H1 (cell line): ENCODE results near the gene TWIST1. TPM values are rescaled to one million over a fixed set of nuclear protein-coding genes. Genes with fewer than 3 reads are reported as not detected.
A peak's percentile ranks its signal among the peaks of the same experiment; 100 is the strongest.

Experiments
- CTCF ChIA-PET: fragments of 300-600 bp; sonication (Branson Sonifier 250); formaldehyde crosslinking; loops from one replicate; lab custom pipeline; 2021; ENCODE audit not compliant: partially characterized antibody; lab: Charles Lee
- POLR2A ChIA-PET: fragments of 300-600 bp; sonication (Branson Sonifier 250); formaldehyde crosslinking; loops from one replicate; lab custom pipeline; 2021; ENCODE audit warnings: inconsistent platforms; ENCODE audit not compliant: partially characterized antibody; lab: Charles Lee
- DNase-seq, 2 experiments: peaks; one replicate each; pipeline versions ENCODE4 v3.0.0 to v3.0.0-alpha.2; 2010 to 2022; ENCODE audit warnings: low spot score in 2 of 2, low read depth in 1 of 2, mixed read lengths in 1 of 2
- FAIRE-seq: peaks from 2 replicates; lab custom pipeline; 2011; peaks lifted over from hg19 to GRCh38; lab: Jason Lieb, UNC
- H2AFZ ChIP-seq: 2 replicates; pipeline ENCODE4 v1.8.1; 2012; ENCODE audit warnings: low read length, inconsistent platforms
- H2AK5ac ChIP-seq: 2 replicates; pipeline ENCODE4 v1.6.1; 2013; ENCODE audit warnings: low read depth, low read length
- H2BK120ac ChIP-seq: replicated peaks from 2 replicates; pipeline ENCODE3; 2013; ENCODE audit warnings: low read depth, low read length, inconsistent platforms
- H2BK12ac ChIP-seq: 2 replicates; pipeline ENCODE4 v1.6.1; 2013; ENCODE audit warnings: low read depth, low read length
- H2BK15ac ChIP-seq: 2 replicates; pipeline ENCODE4 v1.6.1; 2013; ENCODE audit warnings: low read length
- H2BK20ac ChIP-seq: 2 replicates; pipeline ENCODE4 v1.6.1; 2013; ENCODE audit warnings: low read length
- H2BK5ac ChIP-seq: 2 replicates; pipeline ENCODE4 v1.6.1; 2013; ENCODE audit warnings: low read depth, low read length
- H3K14ac ChIP-seq: 2 replicates; pipeline ENCODE4 v1.6.1; 2013; ENCODE audit warnings: inconsistent platforms; ENCODE audit not compliant: insufficient read length
- H3K18ac ChIP-seq: 2 replicates; pipeline ENCODE4 v1.6.1; 2013; ENCODE audit warnings: low read length; ENCODE audit errors: extremely low read depth
- H3K23ac ChIP-seq: 2 replicates; pipeline ENCODE4 v1.6.1; 2013; ENCODE audit warnings: inconsistent platforms; ENCODE audit not compliant: insufficient read length
- H3K23me2 ChIP-seq: 2 replicates; pipeline ENCODE4 v1.6.1; 2013; ENCODE audit warnings: low read depth, low read length
- H3K27ac ChIP-seq: 2 replicates; pipeline ENCODE4 v1.6.1; 2011; ENCODE audit warnings: low read depth, low read length, inconsistent platforms
- H3K27me3 ChIP-seq, 4 experiments: replicated peaks in 1 of 4; 1 replicate in 1 of 4; 2 replicates in 3 of 4; pipeline versions ENCODE4 v1.6.1 to v1.8.1; 2011 to 2013; ENCODE audit warnings: low read length in 3 of 4, mild to moderate bottlenecking in 3 of 4, inconsistent platforms in 2 of 4, mixed read lengths in 2 of 4, moderate library complexity in 1 of 4; ENCODE audit not compliant: control insufficient read depth in 3 of 4, insufficient read depth in 3 of 4; ENCODE audit errors: extremely low read depth in 1 of 4
- H3K36me3 ChIP-seq, 4 experiments: 2 replicates each; pipeline versions ENCODE4 v1.6.1 to v1.8.1; 2011 to 2013; ENCODE audit warnings: mild to moderate bottlenecking in 4 of 4, low read length in 3 of 4, moderate library complexity in 2 of 4, control low read depth in 1 of 4, inconsistent platforms in 1 of 4; ENCODE audit not compliant: insufficient read depth in 4 of 4, control insufficient read depth in 2 of 4
- H3K4ac ChIP-seq: replicated peaks from 2 replicates; pipeline ENCODE3; 2013; ENCODE audit warnings: low read length, low read depth, mixed read lengths, inconsistent platforms; ENCODE audit not compliant: insufficient read length
- H3K4me1 ChIP-seq, 4 experiments: replicated peaks in 1 of 4; 1 replicate in 1 of 4; 2 replicates in 3 of 4; pipeline versions ENCODE4 v1.6.1 to v1.8.1; 2011 to 2013; ENCODE audit warnings: low read length in 3 of 4, inconsistent platforms in 2 of 4, mixed read lengths in 1 of 4; ENCODE audit not compliant: insufficient read depth in 4 of 4, control insufficient read depth in 3 of 4
- H3K4me2 ChIP-seq, 2 experiments: 2 replicates each; pipeline versions ENCODE4 v1.6.1 to v1.8.1; 2011 to 2013; ENCODE audit warnings: low read depth in 2 of 2, low read length in 2 of 2, control low read depth in 1 of 2, inconsistent platforms in 1 of 2, mild to moderate bottlenecking in 1 of 2; ENCODE audit not compliant: insufficient read depth in 1 of 2
- H3K4me3 ChIP-seq, 4 experiments: fragments of 200-600, 300-600 bp in 1 of 4; sonication (generic), shearing (Covaris generic), sonication (Bioruptor Twin) in 1 of 4; 2 replicates each; pipeline versions ENCODE4 v1.5.1 to v1.8.1; 2011 to 2016; ENCODE audit warnings: low read length in 4 of 4, low read depth in 3 of 4, control low read depth in 2 of 4, inconsistent platforms in 2 of 4, mild to moderate bottlenecking in 2 of 4, mixed read lengths in 1 of 4, moderate library complexity in 1 of 4; ENCODE audit not compliant: insufficient read depth in 2 of 4; ENCODE audit errors: extremely low read depth in 1 of 4
- H3K56ac ChIP-seq: replicated peaks from 2 replicates; pipeline ENCODE3; 2013; ENCODE audit warnings: low read depth, mild to moderate bottlenecking, mixed read lengths, low read length, inconsistent platforms; ENCODE audit not compliant: insufficient read length
- H3K79me1 ChIP-seq: 2 replicates; pipeline ENCODE4 v1.6.1; 2013; ENCODE audit warnings: low read depth, low read length, control low read depth
- H3K79me2 ChIP-seq, 2 experiments: 2 replicates each; pipeline versions ENCODE4 v1.6.1 to v1.8.1; 2012 to 2013; ENCODE audit warnings: low read length in 2 of 2, mild to moderate bottlenecking in 2 of 2, inconsistent platforms in 1 of 2; ENCODE audit not compliant: insufficient read depth in 2 of 2, control insufficient read depth in 1 of 2
- H3K9ac ChIP-seq, 4 experiments: replicated peaks in 1 of 4; 1 replicate in 1 of 4; 2 replicates in 3 of 4; pipeline versions ENCODE4 v1.6.1 to v1.8.1; 2011 to 2013; ENCODE audit warnings: low read depth in 3 of 4, low read length in 3 of 4, control low read depth in 2 of 4, mild to moderate bottlenecking in 2 of 4, moderate library complexity in 2 of 4, inconsistent platforms in 1 of 4; ENCODE audit errors: extremely low read depth in 1 of 4
- H3K9me3 ChIP-seq, 2 experiments: 2 replicates each; pipeline versions ENCODE4 v1.6.1 to v1.8.1; 2012 to 2013; ENCODE audit warnings: mild to moderate bottlenecking in 2 of 2, moderate library complexity in 2 of 2, control low read depth in 1 of 2, inconsistent platforms in 1 of 2, low read depth in 1 of 2, low read length in 1 of 2, mixed read lengths in 1 of 2; ENCODE audit not compliant: insufficient read depth in 2 of 2
- H4K20me1 ChIP-seq, 2 experiments: replicated peaks in 1 of 2; 2 replicates each; pipeline versions ENCODE3 to v1.8.1; 2011 to 2013; ENCODE audit warnings: inconsistent platforms in 2 of 2, low read length in 2 of 2, mild to moderate bottlenecking in 1 of 2; ENCODE audit not compliant: insufficient read depth in 2 of 2, control insufficient read depth in 1 of 2
- H4K5ac ChIP-seq: 2 replicates; pipeline ENCODE4 v1.6.1; 2013; ENCODE audit warnings: low read length, low read depth, mixed read lengths, inconsistent platforms; ENCODE audit not compliant: insufficient read length
- H4K8ac ChIP-seq: 2 replicates; pipeline ENCODE4 v1.8.0; 2013; ENCODE audit warnings: mild to moderate bottlenecking, moderate library complexity, low read length, inconsistent platforms; ENCODE audit not compliant: insufficient read depth; ENCODE audit errors: extremely low read depth
- H4K91ac ChIP-seq: replicated peaks from 2 replicates; pipeline ENCODE3; 2013; ENCODE audit warnings: low read length, mixed read lengths, inconsistent platforms; ENCODE audit not compliant: insufficient read length
- ASH2L ChIP-seq: fragments of 200-600, 300-600 bp; sonication (generic); IDR thresholded peaks from one replicate; pipeline ENCODE4 v1.7.1; 2017; ENCODE audit warnings: low read length
- BCL11A ChIP-seq, 2 experiments: IDR thresholded peaks; one replicate each; pipeline ENCODE4 v1.6.1; 2011; ENCODE audit warnings: low read depth in 2 of 2, low read length in 2 of 2, mild to moderate bottlenecking in 2 of 2
- CTCF ChIP-seq, 3 experiments: IDR thresholded peaks; 1 replicate in 2 of 3; 2 replicates in 1 of 3; pipeline versions ENCODE4 v1.5.1 to v1.6.1; 2011; ENCODE audit warnings: low read length in 3 of 3, mild to moderate bottlenecking in 3 of 3, inconsistent platforms in 2 of 3, low read depth in 1 of 3, moderate library complexity in 1 of 3; ENCODE audit not compliant: insufficient read depth in 1 of 3; ENCODE audit errors: control extremely low read depth in 1 of 3
- EGR1 ChIP-seq: IDR thresholded peaks from 2 replicates; pipeline ENCODE4 v1.6.1; 2011; ENCODE audit warnings: low read depth, low read length, borderline replicate concordance
- JUN ChIP-seq: IDR thresholded peaks from 2 replicates; pipeline ENCODE4 v1.6.1; 2011; ENCODE audit warnings: low read depth, mild to moderate bottlenecking, improper control_type of control experiment, low read length
- KDM4A ChIP-seq: IDR thresholded peaks from one replicate; pipeline ENCODE4 v1.7.1; 2012; ENCODE audit warnings: low read depth, mild to moderate bottlenecking, moderate library complexity, low read length, inconsistent platforms; ENCODE audit not compliant: severe bottlenecking
- RAD21 ChIP-seq, 2 experiments: IDR thresholded peaks in 1 of 2; conservative IDR thresholded peaks in 1 of 2; 2 replicates each; pipeline ENCODE4 v1.6.1; 2011; ENCODE audit warnings: low read depth in 2 of 2, low read length in 2 of 2, improper control_type of control experiment in 1 of 2, inconsistent platforms in 1 of 2, mild to moderate bottlenecking in 1 of 2, moderate library complexity in 1 of 2
- SIRT6 ChIP-seq: IDR thresholded peaks from one replicate; pipeline ENCODE4 v1.7.1; 2012; ENCODE audit warnings: low read length, inconsistent platforms
- SUZ12 ChIP-seq: fragments of 200-600 bp; sonication (generic); IDR thresholded peaks from 2 replicates; pipeline ENCODE4 v1.6.1; 2012; ENCODE audit warnings: mild to moderate bottlenecking, inconsistent platforms, low read length, moderate library complexity, mixed read lengths
- WGBS, 2 experiments: shearing (Covaris generic) in 1 of 2; methylation state at CpG; one replicate each; pipeline versions ENCODE4 v1.1.6 to v1.1.7; 2013 to 2015; ENCODE audit warnings: low lambda C conversion rate in 2 of 2, mixed read lengths in 2 of 2, inconsistent platforms in 1 of 2, low coverage in 1 of 2, missing lambda C conversion rate in 1 of 2; ENCODE audit not compliant: insufficient replicate concordance in 2 of 2, insufficient coverage in 1 of 2, insufficient read length in 1 of 2; ENCODE audit errors: extremely low coverage in 1 of 2, missing lambda C conversion rate in 1 of 2; 5-methylcytosine and 5-hydroxymethylcytosine counted together
- polyA plus RNA-seq, 7 experiments: library from polyadenylated mRNA; depleted of rRNA in 3 of 7; stranded (reverse) in 5 of 7; unstranded in 2 of 7; fragments of >200 nt in 5 of 7; fragments of 200-250 nt in 2 of 7; gene quantifications; 1 replicate in 5 of 7; 2 replicates in 1 of 7; 4 replicates in 1 of 7; pipeline versions ENCODE4 v1.2.1 to v1.2.3, GENCODE V29; 2011 to 2013; ENCODE audit warnings: missing spikeins in 2 of 7, mixed read lengths in 2 of 7
- total RNA-seq: library from RNA; stranded (reverse); fragmentation: NEBNext Ultra II Directional; extraction: Animal tissue kit (Norgen Biotek cat#: 25700); gene quantifications from 2 replicates; pipeline ENCODE4 v1.2.1, GENCODE V29; 2021

TWIST1 gene
- total and polyA plus RNA-seq, 2 of the 8 experiments (the other 6 are each of a cell fraction or from before 2014, with no cell fraction given), result 0.29 to 0.52 TPM

- no peak overlapping the region for H2AK5ac ChIP-seq
- no peak overlapping the region for H2BK20ac ChIP-seq
- no peak overlapping the region for H2BK5ac ChIP-seq
- H3K18ac ChIP-seq, result no peak overlapping the region
- H4K5ac ChIP-seq, result no peak overlapping the region
- no peak overlapping the region for H4K8ac ChIP-seq
- peaks cover 52 to 86% (median 76%) of the 10 kb centered on the region in 4 experiments for H3K27me3 ChIP-seq
- H3K27ac ChIP-seq, result no peak overlapping the region
- POLR2A ChIA-PET, result interaction anchor here (3.1 to 4.9 kb wide), 2 partner anchors 11 to 28 kb away, joined by 7 to 41 read pairs; partner anchors contain the start of gene FERD3L
- H2BK120ac ChIP-seq, result no peak overlapping the region
- peaks cover 1 to 7% of the 10 kb centered on the region in 2 experiments for H4K20me1 ChIP-seq
- H3K4me3 ChIP-seq, result peak overlapping the region; percentile 34 to 69 (median 47)
- no peak overlapping the region for H3K4ac ChIP-seq
- no peak overlapping the region for H3K9ac ChIP-seq
- no peak overlapping the region for H3K14ac ChIP-seq
- H3K4me1 ChIP-seq, result peaks cover 5 to 17% (median 14%) of the 10 kb centered on the region in 4 experiments
- no peaks in the 10 kb centered on the region for H3K9me3 ChIP-seq
- no peak overlapping the region for H4K91ac ChIP-seq
- DNase-seq (peak in 1 of 2 experiments; percentile 62), FAIRE-seq (no peak)
- H3K23ac ChIP-seq, result no peak overlapping the region
- H2BK15ac ChIP-seq, result no peak overlapping the region
- no peak overlapping the region for H3K56ac ChIP-seq
- no peak overlapping the region for H2BK12ac ChIP-seq
- H3K23me2 ChIP-seq, result peaks cover 15% of the 10 kb centered on the region; the same call in 1 of the 2 replicates
- no peaks in the 10 kb centered on the region for H3K79me2 ChIP-seq
- no peak overlapping the region for H2AFZ ChIP-seq
- 1% methylated on average over 24 of the region's 51 CpGs; no CpG with 5 or more reads in 1 of the 2 experiments for WGBS, 2 experiments
- H3K79me1 ChIP-seq, result no peaks in the 10 kb centered on the region
- H3K4me2 ChIP-seq, result peak overlapping the region; percentile 98 to 100
- H3K36me3 ChIP-seq, result no peaks in the 10 kb centered on the region
- CTCF ChIA-PET, result interaction anchor here (1.1 to 8.2 kb wide), 6 partner anchors 11 to 528 kb away, joined by 3 to 72 read pairs (median 7); partner anchors contain the start of gene FERD3L
- TF ChIP-seq RAD21 (IDR thresholded peaks at IDR 0.05 in 1 of 2, conservative IDR thresholded peaks at IDR 0.05 in 1 of 2; ENCODE audit: low read depth in 2 of 2, low read length in 2 of 2), result peak in 1 of 2 experiments; percentile 24; a peak in 1 of 4 replicates
- peak; percentile 69 for TF ChIP-seq SUZ12
- peak; percentile 16 for TF ChIP-seq ASH2L
- no peak for TF ChIP-seq EGR1
- peak in 1 of 3 experiments; percentile 7; a peak in 1 of 4 replicates for TF ChIP-seq CTCF (IDR thresholded peaks at IDR 0.05; ENCODE audit: control extremely low read depth in 1 of 3, insufficient read depth in 1 of 3, low read depth in 1 of 3, low read length in 3 of 3)
- TF ChIP-seq KDM4A, result peak; percentile 57
- no peak for TF ChIP-seq JUN
- no peak for TF ChIP-seq SIRT6
- no peak for TF ChIP-seq BCL11A (IDR thresholded peaks at IDR 0.05; ENCODE audit: low read depth in 2 of 2, low read length in 2 of 2)
These were observed 603 bp upstream of the TWIST1 start for GRCh38 chr7:19117870-19118608.
